SK-N-SH treated with all-trans-retinoic acid at 6 μM for 48 hours (cell line): ENCODE results near the gene TMLHE.

Experiments
- ATAC-seq: fragments of 200-7000 bp; cut with Tn5 transposase; 3 replicates; pipeline ENCODE4 v1.9.1; 2020; ENCODE audit warnings: mild to moderate bottlenecking, moderate library complexity
- ARNTL ChIP-seq: fragments of 450-650 bp; formaldehyde crosslinking; IDR thresholded peaks from 2 replicates; pipeline ENCODE4 v1.5.0; 2020; ENCODE audit warnings: low read depth, mild to moderate bottlenecking, moderate library complexity, borderline replicate concordance
- BACH2 ChIP-seq: fragments of 250-450 bp; sonication (Bioruptor Pico); IDR thresholded peaks from 2 replicates; pipeline ENCODE4 v1.9.0; 2021; ENCODE audit warnings: mild to moderate bottlenecking, borderline replicate concordance
- CREB5 ChIP-seq: fragments of 250-450 bp; sonication (Bioruptor Pico); IDR thresholded peaks from 2 replicates; pipeline ENCODE4 v1.5.1; 2020; ENCODE audit warnings: low read depth, mild to moderate bottlenecking, moderate library complexity
- CSDC2 ChIP-seq: fragments of 250-450 bp; sonication (Bioruptor Pico); IDR thresholded peaks from 2 replicates; pipeline ENCODE4 v1.5.0; 2020; ENCODE audit warnings: mild to moderate bottlenecking, moderate library complexity
- CSRNP3 ChIP-seq: fragments of 250-450 bp; sonication (Bioruptor Pico); IDR thresholded peaks from 2 replicates; pipeline ENCODE4 v1.5.1; 2021; ENCODE audit warnings: mild to moderate bottlenecking, moderate library complexity
- ESRRG ChIP-seq: fragments of 250-450 bp; sonication (Bioruptor Pico); IDR thresholded peaks from 2 replicates; pipeline ENCODE4 v1.6.1; 2021; ENCODE audit warnings: mild to moderate bottlenecking
- GLIS3 ChIP-seq: fragments of 250-450 bp; sonication (Bioruptor Pico); IDR thresholded peaks from 2 replicates; pipeline ENCODE4 v1.5.0; 2020; ENCODE audit warnings: mild to moderate bottlenecking, moderate library complexity
- ISL1 ChIP-seq: fragments of 250-450 bp; sonication (Bioruptor Pico); IDR thresholded peaks from 2 replicates; pipeline ENCODE4 v2.1.2; 2022; ENCODE audit warnings: mild to moderate bottlenecking, moderate library complexity
- OSR1 ChIP-seq: fragments of 250-450 bp; sonication (Bioruptor Pico); IDR thresholded peaks from 2 replicates; pipeline ENCODE4 v1.8.0; 2022; ENCODE audit warnings: moderate library complexity, mild to moderate bottlenecking, inconsistent platforms
- PATZ1 ChIP-seq: fragments of 250-450 bp; sonication (Bioruptor Pico); IDR thresholded peaks from 2 replicates; pipeline ENCODE4 v1.8.0; 2020; ENCODE audit warnings: mild to moderate bottlenecking, moderate library complexity, borderline replicate concordance
- POU6F1 ChIP-seq: fragments of 250-450 bp; sonication (Bioruptor Pico); IDR thresholded peaks from 2 replicates; pipeline ENCODE4 v1.8.0; 2021; ENCODE audit warnings: low read depth, mild to moderate bottlenecking, moderate library complexity, borderline replicate concordance
- PPARA ChIP-seq: fragments of 250-450 bp; sonication (Bioruptor Pico); IDR thresholded peaks from 2 replicates; pipeline ENCODE4 v1.5.0; 2020; ENCODE audit warnings: mild to moderate bottlenecking, borderline replicate concordance
- SNAI2 ChIP-seq: fragments of 250-450 bp; sonication (Bioruptor Pico); IDR thresholded peaks from 2 replicates; pipeline ENCODE4 v1.5.0; 2020; ENCODE audit warnings: mild to moderate bottlenecking, moderate library complexity
- TCF4 ChIP-seq: fragments of 250-450 bp; sonication (Bioruptor Pico); IDR thresholded peaks from 2 replicates; pipeline ENCODE4 v1.8.0; 2021; ENCODE audit warnings: mild to moderate bottlenecking, moderate library complexity, borderline replicate concordance
- TOX ChIP-seq: fragments of 250-450 bp; sonication (Bioruptor Pico); IDR thresholded peaks from 2 replicates; pipeline ENCODE4 v1.8.0; 2021; ENCODE audit warnings: mild to moderate bottlenecking, moderate library complexity, borderline replicate concordance
- TSHZ2 ChIP-seq: fragments of 250-450 bp; sonication (Bioruptor Pico); IDR thresholded peaks from 2 replicates; pipeline ENCODE4 v1.5.0; 2020; ENCODE audit warnings: mild to moderate bottlenecking, moderate library complexity
- ZC3H10 ChIP-seq: fragments of 250-450 bp; sonication (Bioruptor Pico); IDR thresholded peaks from 2 replicates; pipeline ENCODE4 v1.5.1; 2021; ENCODE audit warnings: mild to moderate bottlenecking, moderate library complexity
- ZFP3 ChIP-seq: fragments of 250-450 bp; sonication (Bioruptor Pico); IDR thresholded peaks from 2 replicates; pipeline ENCODE4 v1.5.0; 2020; ENCODE audit warnings: mild to moderate bottlenecking, moderate library complexity
- ZFP30 ChIP-seq: fragments of 450-650 bp; formaldehyde crosslinking; IDR thresholded peaks from 2 replicates; pipeline ENCODE4 v1.5.0; 2022; ENCODE audit warnings: mild to moderate bottlenecking, moderate library complexity
- ZNF565 ChIP-seq: fragments of 450-650 bp; formaldehyde crosslinking; conservative IDR thresholded peaks from 2 replicates; pipeline ENCODE4 v1.5.0; 2020; ENCODE audit warnings: low read depth, mild to moderate bottlenecking, moderate library complexity
- ZNF70 ChIP-seq: fragments of 450-650 bp; formaldehyde crosslinking; IDR thresholded peaks from 2 replicates; pipeline ENCODE4 v1.5.0; 2020; ENCODE audit warnings: mild to moderate bottlenecking, moderate library complexity
- ZNF8 ChIP-seq: fragments of 450-650 bp; formaldehyde crosslinking; IDR thresholded peaks from 2 replicates; pipeline ENCODE4 v1.5.0; 2020; ENCODE audit warnings: mild to moderate bottlenecking, moderate library complexity

Gene TMLHE

GRCh38 chrX:155611302-155611701 is 1.4 kb downstream of the TMLHE start:
- TF ChIP-seq CREB5 (no peak), PPARA (CRISPR knock-in tag) (no peak), ZFP30 (CRISPR knock-in tag) (no peak), CSRNP3 (CRISPR knock-in tag) (no peak), BACH2 (CRISPR knock-in tag) (no peak), ZNF70 (no peak), ESRRG (CRISPR knock-in tag) (no peak), TOX (no peak), ZFP3 (CRISPR knock-in tag) (no peak), TCF4 (no peak), ZNF8 (CRISPR knock-in tag) (no peak), TSHZ2 (no peak), ISL1 (no peak), SNAI2 (CRISPR knock-in tag) (no peak), GLIS3 (CRISPR knock-in tag) (no peak), OSR1 (CRISPR knock-in tag) (no peak), CSDC2 (CRISPR knock-in tag) (no peak), POU6F1 (CRISPR knock-in tag) (no peak)
- ATAC-seq, result no peak

- TF ChIP-seq ESRRG (CRISPR knock-in tag) (no peak), CREB5 (no peak), SNAI2 (CRISPR knock-in tag) (no peak)
- no peak for ATAC-seq
Measured at GRCh38 chrX:155592981-155593380, 19.8 kb downstream of the TMLHE start.

- no peak for ATAC-seq
- TF ChIP-seq ZC3H10 (CRISPR knock-in tag) (no peak), BACH2 (CRISPR knock-in tag) (no peak), ZFP3 (CRISPR knock-in tag) (no peak), ARNTL (CRISPR knock-in tag) (no peak), GLIS3 (CRISPR knock-in tag) (no peak), PATZ1 (CRISPR knock-in tag) (no peak), ISL1 (no peak), TCF4 (no peak), OSR1 (CRISPR knock-in tag) (no peak), TSHZ2 (no peak), ZFP30 (CRISPR knock-in tag) (no peak), SNAI2 (CRISPR knock-in tag) (no peak), ZNF565 (CRISPR knock-in tag) (no peak), CSDC2 (CRISPR knock-in tag) (no peak), TOX (no peak), CSRNP3 (CRISPR knock-in tag) (no peak)
Measured at GRCh38 chrX:155592331-155592730, 20.4 kb downstream of the TMLHE start.
